Measurements from ENCODE around the gene DLX2.

Gene DLX2

DNA sequence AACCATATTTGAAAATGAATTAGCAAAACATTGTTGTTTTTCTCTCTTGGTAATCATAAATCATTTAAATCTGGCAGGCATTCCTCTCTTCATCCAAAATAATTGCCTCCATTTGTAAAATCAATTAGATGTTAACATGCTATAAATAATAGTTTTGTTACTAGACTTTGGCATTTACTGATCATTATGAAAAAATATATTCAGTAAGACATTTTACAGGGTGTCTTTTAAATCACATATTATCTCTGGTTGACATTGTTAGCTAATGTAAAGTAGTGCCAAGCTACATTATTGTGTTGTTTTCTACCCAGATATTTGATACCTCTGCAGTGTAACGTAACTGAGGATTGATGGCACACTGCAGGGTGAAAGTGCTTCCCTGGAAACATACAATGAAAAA, 49.2 kb downstream of the DLX2 start:
- DNase-seq, result no peak

DNA sequence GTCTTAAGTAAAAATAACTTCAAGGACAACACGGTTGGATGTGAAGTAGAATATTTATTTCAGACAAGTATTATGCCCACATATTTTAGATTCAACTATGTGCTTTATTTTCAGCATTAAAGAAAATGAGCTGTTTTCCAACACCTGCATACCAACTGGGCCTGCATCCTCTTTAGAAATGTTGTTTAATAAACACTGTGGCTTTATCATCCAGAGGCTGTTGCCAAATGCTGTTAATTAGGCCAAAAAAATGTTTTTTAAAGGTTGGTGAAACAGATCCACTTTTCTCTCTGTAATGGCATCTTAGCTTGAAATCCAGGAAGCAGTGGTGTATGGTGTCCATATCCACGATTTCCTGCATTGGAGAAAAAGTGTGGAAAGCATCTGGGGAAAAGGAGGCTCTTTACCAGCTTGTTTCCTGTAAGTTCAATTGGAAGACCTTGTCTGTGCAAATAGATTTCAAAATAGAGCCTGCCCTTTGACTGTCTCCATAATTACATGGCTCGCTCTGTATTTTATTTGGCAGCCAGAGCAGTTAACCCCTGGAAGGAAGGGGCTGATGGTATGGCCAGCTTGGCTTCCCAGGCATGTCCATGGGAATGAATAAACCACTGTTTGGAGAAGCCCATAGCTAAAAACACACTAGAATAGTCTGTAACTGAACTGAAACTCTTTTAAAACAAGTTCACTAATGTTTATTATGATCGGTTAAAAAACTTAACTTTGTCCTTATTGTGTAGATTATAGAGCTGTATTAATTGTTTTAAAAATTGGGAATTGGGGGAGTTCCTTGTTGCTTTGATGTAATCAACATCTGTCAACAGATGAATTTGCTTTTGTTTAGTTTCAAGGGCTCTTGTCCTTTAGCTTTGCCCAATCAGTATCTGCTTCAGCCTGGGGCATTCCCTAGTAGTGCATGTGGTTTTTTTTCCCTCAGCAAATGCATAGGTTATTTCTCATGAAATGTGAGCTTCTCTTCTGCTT, 50.4 kb downstream of the DLX2 start:
- DNase-seq, result no peak

DNA sequence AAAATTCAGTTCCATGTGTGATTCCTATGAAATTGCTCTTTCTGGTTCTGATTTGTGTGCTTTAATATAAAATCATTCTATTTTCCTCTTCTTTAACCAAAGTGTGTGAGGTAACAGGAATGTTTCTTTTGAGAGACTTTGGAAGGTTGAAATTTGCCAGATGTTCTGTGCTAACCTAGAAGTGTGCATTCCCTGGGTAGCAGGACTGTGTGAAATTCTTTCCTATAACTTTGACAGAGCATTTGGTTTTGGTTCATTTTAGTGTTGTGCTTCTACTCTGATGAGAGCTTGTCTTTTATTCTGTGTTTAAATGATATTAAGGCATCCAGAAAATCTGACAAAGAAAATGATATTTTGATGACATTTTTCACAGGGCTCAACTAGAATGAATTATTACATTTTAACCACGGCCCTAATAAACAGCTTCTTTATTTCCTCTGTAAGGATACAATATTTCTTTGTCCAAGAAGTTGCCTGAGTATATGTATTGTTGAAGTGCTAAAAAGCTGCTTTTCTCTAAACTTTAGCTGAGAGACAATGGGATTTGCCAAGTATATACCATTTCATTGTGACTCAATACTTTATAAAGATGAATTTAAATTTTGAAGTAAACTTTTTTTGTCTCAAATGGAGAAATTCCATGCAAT, 52.1 kb downstream of the DLX2 start:
- DNase-seq, result no peak

- DNase-seq, result no peak
These were observed 53.1 kb downstream of the DLX2 start for GRCh38 chr2:172049567-172050120.
